ENCODE results near the gene ST7L.

ST7L gene

GRCh38 chr1:112516141-112516540 is 102.8 kb downstream of the ST7L start:
- no peak for TF ChIP-seq CTCF (IDR thresholded peaks at IDR 0.05; ENCODE audit: insufficient read depth, low read length, missing control alignments)
- CTCF ChIA-PET = interaction anchor here (0.7 to 3.7 kb wide), 3 partner anchors 14 to 98 kb away, joined by 3 to 15 read pairs (median 5); no protein-coding TSS in a partner anchor
- POLR2A ChIA-PET = no interaction called here
- no peak for DNase-seq (ENCODE audit: low read depth, low spot score)
- no peak overlapping the region for H3K4me3 ChIP-seq (ENCODE audit: low read depth, low read length)

GRCh38 chr1:112515311-112516009 is 103.5 kb downstream of the ST7L start:
- ChIA-PET CTCF (interaction anchor here (0.7 to 3.7 kb wide), 3 partner anchors 13 to 49 kb away, joined by 3 to 15 read pairs (median 3); no protein-coding TSS in a partner anchor), POLR2A (interaction anchor here (0.6 to 1.0 kb wide), 2 partner anchors 14 to 17 kb away, joined by 3 read pairs; no protein-coding TSS in a partner anchor)
- DNase-seq (ENCODE audit: low read depth, low spot score) = no peak
- TF ChIP-seq CTCF (IDR thresholded peaks at IDR 0.05; ENCODE audit: insufficient read depth, low read length, missing control alignments) = no peak
- H3K4me3 ChIP-seq (ENCODE audit: low read depth, low read length) = no peak overlapping the region

GRCh38 chr1:112514901-112515300 is 104.0 kb downstream of the ST7L start:
- TF ChIP-seq CTCF (IDR thresholded peaks at IDR 0.05; ENCODE audit: insufficient read depth, low read length, missing control alignments) = no peak
- ChIA-PET POLR2A (interaction anchor here (0.6 to 1.0 kb wide), 2 partner anchors 14 to 17 kb away, joined by 3 read pairs; no protein-coding TSS in a partner anchor), CTCF (interaction anchor here (0.8 to 3.7 kb wide), 3 partner anchors 13 to 100 kb away, joined by 3 to 15 read pairs (median 11); no protein-coding TSS in a partner anchor)
- no peak overlapping the region for H3K4me3 ChIP-seq (ENCODE audit: low read depth, low read length)
- no peak for DNase-seq (ENCODE audit: low read depth, low spot score)

GRCh38 chr1:112513112-112513870 is 105.7 kb downstream of the ST7L start:
- TF ChIP-seq CTCF (IDR thresholded peaks at IDR 0.05; ENCODE audit: insufficient read depth, low read length, missing control alignments) = no peak
- CTCF ChIA-PET = interaction anchor here (1.0 to 3.7 kb wide), 5 partner anchors 9 to 122 kb away, joined by 3 to 25 read pairs (median 11); no protein-coding TSS in a partner anchor
- H3K4me3 ChIP-seq (ENCODE audit: low read depth, low read length) = no peak overlapping the region

GRCh38 chr1:112511897-112512296 is 107.0 kb downstream of the ST7L start:
- H3K4me3 ChIP-seq (ENCODE audit: low read depth, low read length) = no peak overlapping the region
- DNase-seq (ENCODE audit: low read depth, low spot score) = no peak
- TF ChIP-seq CTCF (IDR thresholded peaks at IDR 0.05; ENCODE audit: insufficient read depth, low read length, missing control alignments) = no peak
- ChIA-PET POLR2A (no interaction called here), CTCF (interaction anchor here (1.2 to 3.6 kb wide), 5 partner anchors 10 to 196 kb away, joined by 3 to 25 read pairs (median 4); no protein-coding TSS in a partner anchor)

More at GRCh38 chr1:112513112-112513870, 105.7 kb downstream of the ST7L start:
- no peak for DNase-seq (ENCODE audit: low read depth, low spot score)
- POLR2A ChIA-PET = interaction anchor here (2.0 kb wide), 1 partner anchor 9 kb away, joined by 6 read pairs; no protein-coding TSS in a partner anchor
